NCI-H748 (cell line): Measurements from ENCODE around the gene TMEM119.
"Not testable (repeated sequence)": the region's sequence is repeated elsewhere in the genome, so short reads cannot be mapped to it uniquely, and the experiment has no call there.

ENCODE experiments used
- DNase-seq: peaks from one replicate; lab custom pipeline; 2025; ENCODE audit not compliant: unreplicated experiment; lab: John Stamatoyannopoulos, UW

Gene TMEM119

GRCh38 chr12:108585864-108586263 lies 12.0 kb downstream of the TMEM119 start:
- DNase-seq: no peak

- no peak for DNase-seq
Observed at GRCh38 chr12:108584456-108585065, 13.3 kb downstream of the TMEM119 start.

- DNase-seq: no peak
Observed at GRCh38 chr12:108583991-108584390, 13.9 kb downstream of the TMEM119 start.

GRCh38 chr12:108582978-108583770 lies 14.7 kb downstream of the TMEM119 start:
- DNase-seq: no peak

- DNase-seq: no peak
Observed at GRCh38 chr12:108582509-108582908, 15.4 kb downstream of the TMEM119 start.

- DNase-seq: no peak
Observed at GRCh38 chr12:108581311-108582227, 16.3 kb downstream of the TMEM119 start.

- DNase-seq: no peak
Observed at GRCh38 chr12:108580531-108580930, 17.4 kb downstream of the TMEM119 start.

- no peak for DNase-seq
Observed at GRCh38 chr12:108578813-108579212, 19.1 kb downstream of the TMEM119 start.

- DNase-seq: no peak
Observed at GRCh38 chr12:108578264-108578663, 19.6 kb downstream of the TMEM119 start.

- no peak for DNase-seq
Observed at GRCh38 chr12:108577458-108577857, 20.4 kb downstream of the TMEM119 start.

- no peak for DNase-seq
Observed at GRCh38 chr12:108576660-108577234, 21.1 kb downstream of the TMEM119 start.

GRCh38 chr12:108575199-108575912 lies 22.5 kb downstream of the TMEM119 start:
- no peak for DNase-seq

- not testable (repeated sequence) for DNase-seq
Observed at GRCh38 chr12:108574276-108574675, 23.6 kb downstream of the TMEM119 start.

GRCh38 chr12:108573317-108573716 lies 24.6 kb downstream of the TMEM119 start:
- DNase-seq: no peak

GRCh38 chr12:108572166-108572790 lies 25.6 kb downstream of the TMEM119 start:
- no peak for DNase-seq

- DNase-seq: no peak
Observed at GRCh38 chr12:108571609-108572165, 26.2 kb downstream of the TMEM119 start.

- no peak for DNase-seq
Observed at GRCh38 chr12:108570743-108571608, 26.9 kb downstream of the TMEM119 start.

- DNase-seq: no peak
Observed at GRCh38 chr12:108568338-108569154, 29.3 kb downstream of the TMEM119 start.
